Transverse colon (tissue), 3 donors: ENCODE results near the gene PXT1.

ENCODE experiments used
- CTCF ChIP-seq, 5 experiments: fragments of 200-600 bp in 3 of 5; fragments of 450-650 bp in 2 of 5; sonication (generic) in 3 of 5; IDR thresholded peaks; 1 replicate in 2 of 5; 2 replicates in 3 of 5; pipeline ENCODE4 v1.5.1; 2016 to 2017; ENCODE audit warnings: antibody characterized with exemption in 5 of 5, inconsistent platforms in 3 of 5, mild to moderate bottlenecking in 2 of 5, moderate library complexity in 1 of 5
- EP300 ChIP-seq: sonication (generic); formaldehyde crosslinking; IDR thresholded peaks from one replicate; pipeline ENCODE4 v1.6.1; 2017; ENCODE audit warnings: antibody characterized with exemption, low read depth
- POLR2A ChIP-seq: fragments of 450-650 bp; IDR thresholded peaks from one replicate; pipeline ENCODE4 v1.6.1; 2016; ENCODE audit warnings: antibody characterized with exemption, mild to moderate bottlenecking, moderate library complexity

GRCh38 chr6:36464233-36464632 is 21.6 kb upstream of the PXT1 start:
- TF ChIP-seq EP300: no peak
- no peak for TF ChIP-seq CTCF (IDR thresholded peaks at IDR 0.05)
- no peak for TF ChIP-seq POLR2A
